MCF 10A (cell line): Measurements from ENCODE around the gene NANS. TPM values are rescaled to one million over a fixed set of nuclear protein-coding genes. Genes with fewer than 3 reads are reported as not detected.
A peak's percentile ranks its signal among the peaks of the same experiment; 100 is the strongest.
"Not testable (repeated sequence)": the region's sequence is repeated elsewhere in the genome, so short reads cannot be mapped to it uniquely, and the experiment has no call there.

Experiments
- BruUV-seq: library from RNA; stranded (reverse); fragments of 400-500 nt; replicated peaks from 2 replicates; lab custom pipeline; 2021; lab: Mats Ljungman, UMichigan
- CTCF ChIA-PET: fragments of 300-600 bp; sonication (Branson Sonifier 250); formaldehyde crosslinking; extraction: SDS; loops from one replicate; lab custom pipeline; 2021; ENCODE audit warnings: antibody characterized with exemption, inconsistent platforms; lab: Yijun Ruan, JAX
- POLR2A ChIA-PET: fragments of 300-600, 350-650 bp; sonication (Branson Sonifier 250); formaldehyde crosslinking; extraction: SDS; loops from one replicate; lab custom pipeline; 2020; ENCODE audit warnings: antibody characterized with exemption, inconsistent platforms; lab: Yijun Ruan, JAX
- DNase-seq: peaks from one replicate; pipeline ENCODE4 v3.0.0-alpha.2; 2018; ENCODE audit not compliant: unreplicated experiment
- H3K27ac Mint-ChIP-seq: one replicate; pipeline ENCODE4 v1.8.0; 2022; ENCODE audit warnings: mild to moderate bottlenecking, low read depth, mixed read lengths; ENCODE audit not compliant: unreplicated experiment
- H3K27me3 Mint-ChIP-seq: one replicate; pipeline ENCODE4 v1.8.0; 2022; ENCODE audit warnings: mixed read lengths; ENCODE audit not compliant: insufficient read depth, unreplicated experiment
- H3K36me3 Mint-ChIP-seq: one replicate; pipeline ENCODE4 v1.8.0; 2022; ENCODE audit warnings: mild to moderate bottlenecking, moderate library complexity, mixed read lengths; ENCODE audit not compliant: insufficient read depth, unreplicated experiment
- H3K4me1 Mint-ChIP-seq: one replicate; pipeline ENCODE4 v1.8.0; 2022; ENCODE audit warnings: mixed read lengths; ENCODE audit not compliant: insufficient read depth, unreplicated experiment
- H3K4me3 Mint-ChIP-seq: one replicate; pipeline ENCODE4 v1.8.0; 2022; ENCODE audit warnings: mild to moderate bottlenecking, moderate library complexity, mixed read lengths; ENCODE audit not compliant: unreplicated experiment
- H3K9me3 Mint-ChIP-seq: one replicate; pipeline ENCODE4 v1.8.0; 2022; ENCODE audit warnings: mixed read lengths; ENCODE audit not compliant: unreplicated experiment
- CTCF ChIP-seq: fragments of 200-600 bp; IDR thresholded peaks from one replicate; pipeline ENCODE4 v1.8.0; 2022; ENCODE audit warnings: antibody characterized with exemption, mild to moderate bottlenecking; ENCODE audit not compliant: unreplicated experiment
- intact Hi-C: fragments of 100-400 bp; cut with micrococcal nuclease; formaldehyde crosslinking; loops from 2 replicates; pipeline ENCODE4 v1.14.1; 2022
- total RNA-seq: library from RNA; stranded (reverse); gene quantifications from 2 replicates; pipeline ENCODE4 v1.2.3, GENCODE V29; 2022

The NANS gene
- total RNA-seq, 1 experiment from 2014 or later = 80.8 TPM

- ChIA-PET POLR2A (interaction anchor here (1.0 to 1.4 kb wide), 2 partner anchors 35 to 108 kb away, joined by 3 to 4 read pairs; no protein-coding TSS in a partner anchor), CTCF (interaction anchor here (0.6 to 2.1 kb wide), 5 partner anchors 11 to 70 kb away, joined by 3 to 7 read pairs (median 3); no protein-coding TSS in a partner anchor)
- intact Hi-C loops = no loop called here
- no peak overlapping the region for H3K27ac Mint-ChIP-seq
- no TSS peak for BruUV-seq
- TF ChIP-seq CTCF = no peak
- H3K36me3 Mint-ChIP-seq = peaks cover 40% of the 10 kb centered on the region
- DNase-seq = peak; percentile 25
- no peak overlapping the region for H3K4me3 Mint-ChIP-seq
- no peaks in the 10 kb centered on the region for H3K9me3 Mint-ChIP-seq
- no peaks in the 10 kb centered on the region for H3K27me3 Mint-ChIP-seq
- H3K4me1 Mint-ChIP-seq = no peaks in the 10 kb centered on the region
Observed at GRCh38 chr9:98085944-98086343, 29.4 kb downstream of the NANS start.

GRCh38 chr9:98086461-98086860 is 29.9 kb downstream of the NANS start:
- H3K36me3 Mint-ChIP-seq = peaks cover 34% of the 10 kb centered on the region
- H3K27me3 Mint-ChIP-seq = no peaks in the 10 kb centered on the region
- peak overlapping the region; percentile 4 for H3K27ac Mint-ChIP-seq
- H3K9me3 Mint-ChIP-seq = no peaks in the 10 kb centered on the region
- H3K4me3 Mint-ChIP-seq = no peak overlapping the region
- intact Hi-C loops = no loop called here
- ChIA-PET POLR2A (interaction anchor here (1.0 to 1.4 kb wide), 2 partner anchors 34 to 107 kb away, joined by 3 to 4 read pairs; no protein-coding TSS in a partner anchor), CTCF (interaction anchor here (0.6 to 2.1 kb wide), 4 partner anchors 10 to 71 kb away, joined by 3 to 7 read pairs (median 4); no protein-coding TSS in a partner anchor)
- no TSS peak for BruUV-seq
- DNase-seq = no peak
- no peak for TF ChIP-seq CTCF
- no peaks in the 10 kb centered on the region for H3K4me1 Mint-ChIP-seq

- Mint-ChIP-seq H3K4me1 (no peaks in the 10 kb centered on the region), H3K9me3 (no peaks in the 10 kb centered on the region), H3K27ac (no peak overlapping the region), H3K36me3 (peaks cover 23% of the 10 kb centered on the region), H3K27me3 (no peaks in the 10 kb centered on the region), H3K4me3 (no peak overlapping the region)
- intact Hi-C loops = no loop called here
- BruUV-seq = no TSS peak
- no peak for TF ChIP-seq CTCF
- DNase-seq = no peak
- CTCF ChIA-PET = interaction anchor here (1.1 to 1.5 kb wide), 3 partner anchors 7 to 19 kb away, joined by 6 to 8 read pairs (median 6); no protein-coding TSS in a partner anchor
- POLR2A ChIA-PET = no interaction called here
Observed at GRCh38 chr9:98087420-98088354, 31.2 kb downstream of the NANS start.

- BruUV-seq, DNase-seq, H3K27me3 Mint-ChIP-seq, H3K9me3 Mint-ChIP-seq, intact Hi-C loops, H3K27ac Mint-ChIP-seq, H3K4me3 Mint-ChIP-seq, POLR2A ChIA-PET, H3K4me1 Mint-ChIP-seq: not testable (repeated sequence)
- CTCF ChIA-PET = interaction anchor here (0.6 to 0.8 kb wide), 4 partner anchors 11 to 615 kb away, joined by 3 read pairs; no protein-coding TSS in a partner anchor
- peaks cover 16% of the 10 kb centered on the region for H3K36me3 Mint-ChIP-seq
Observed at GRCh38 chr9:98090674-98091073, 34.1 kb downstream of the NANS start.
